Measurements from ENCODE around the gene OR52H1.

- TF ChIP-seq CTCF (IDR thresholded peaks at IDR 0.05): no peak
- no peak for TF ChIP-seq POLR2A (IDR thresholded peaks at IDR 0.05)
- no peak for TF ChIP-seq POLR2AphosphoS5 (IDR thresholded peaks at IDR 0.05; ENCODE audit: insufficient read depth in 1 of 2, low read depth in 1 of 2)
Measured at GRCh38 chr11:5505363-5506048, 42.8 kb downstream of the OR52H1 start.
